ENCODE measurements around the gene AIM2.

DNA sequence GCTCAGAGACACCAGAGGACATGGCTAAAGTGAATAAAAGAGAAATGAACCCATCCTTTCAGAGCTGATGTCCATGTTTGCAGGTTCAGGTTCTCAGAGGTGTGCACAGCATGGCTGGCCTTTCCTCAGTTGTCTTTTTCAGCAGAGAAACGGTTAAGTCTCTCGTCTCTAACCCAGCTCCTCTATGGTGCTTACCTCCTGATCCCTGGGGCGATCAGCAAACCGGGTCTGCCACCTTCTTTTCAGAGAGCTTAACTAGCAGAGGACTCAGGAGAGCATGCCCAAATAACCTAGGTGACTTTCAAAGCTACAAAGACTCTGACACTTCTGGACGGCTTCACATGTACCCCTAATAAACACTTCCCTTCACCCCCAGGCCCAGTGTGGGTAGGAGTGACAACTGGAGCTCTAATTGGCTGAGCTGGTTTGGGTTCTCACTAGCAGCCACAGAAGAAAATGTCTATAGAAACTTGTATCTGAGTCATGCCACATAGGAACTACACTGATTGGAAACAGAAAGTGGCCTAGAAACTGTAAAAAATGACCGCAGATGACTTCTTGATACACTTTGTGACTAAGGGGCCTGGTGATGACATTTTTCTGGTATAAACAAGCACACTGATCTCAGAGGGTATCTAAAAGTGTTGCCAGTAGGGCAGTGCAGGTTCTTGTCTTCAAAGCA is at the start of gene AIM2:
- TF ChIP-seq, protein P1, sequence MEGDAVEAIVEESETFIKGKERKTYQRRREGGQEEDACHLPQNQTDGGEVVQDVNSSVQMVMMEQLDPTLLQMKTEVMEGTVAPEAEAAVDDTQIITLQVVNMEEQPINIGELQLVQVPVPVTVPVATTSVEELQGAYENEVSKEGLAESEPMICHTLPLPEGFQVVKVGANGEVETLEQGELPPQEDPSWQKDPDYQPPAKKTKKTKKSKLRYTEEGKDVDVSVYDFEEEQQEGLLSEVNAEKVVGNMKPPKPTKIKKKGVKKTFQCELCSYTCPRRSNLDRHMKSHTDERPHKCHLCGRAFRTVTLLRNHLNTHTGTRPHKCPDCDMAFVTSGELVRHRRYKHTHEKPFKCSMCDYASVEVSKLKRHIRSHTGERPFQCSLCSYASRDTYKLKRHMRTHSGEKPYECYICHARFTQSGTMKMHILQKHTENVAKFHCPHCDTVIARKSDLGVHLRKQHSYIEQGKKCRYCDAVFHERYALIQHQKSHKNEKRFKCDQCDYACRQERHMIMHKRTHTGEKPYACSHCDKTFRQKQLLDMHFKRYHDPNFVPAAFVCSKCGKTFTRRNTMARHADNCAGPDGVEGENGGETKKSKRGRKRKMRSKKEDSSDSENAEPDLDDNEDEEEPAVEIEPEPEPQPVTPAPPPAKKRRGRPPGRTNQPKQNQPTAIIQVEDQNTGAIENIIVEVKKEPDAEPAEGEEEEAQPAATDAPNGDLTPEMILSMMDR (IDR thresholded peaks at IDR 0.05): no peak
- TF ChIP-seq SIN3A (IDR thresholded peaks at IDR 0.05; ENCODE audit: borderline replicate concordance, insufficient read depth, low read depth, low read length) (no peak), POLR2AphosphoS5 (IDR thresholded peaks at IDR 0.05; ENCODE audit: low read depth, low read length) (no peak)
